ENCODE measurements around the gene HSDL1. TPM values are rescaled to one million over a fixed set of nuclear protein-coding genes. Genes with fewer than 3 reads are reported as not detected.

HSDL1 gene
- total RNA-seq, 1 donor from 2014 or later, result 47.7 TPM

DNA sequence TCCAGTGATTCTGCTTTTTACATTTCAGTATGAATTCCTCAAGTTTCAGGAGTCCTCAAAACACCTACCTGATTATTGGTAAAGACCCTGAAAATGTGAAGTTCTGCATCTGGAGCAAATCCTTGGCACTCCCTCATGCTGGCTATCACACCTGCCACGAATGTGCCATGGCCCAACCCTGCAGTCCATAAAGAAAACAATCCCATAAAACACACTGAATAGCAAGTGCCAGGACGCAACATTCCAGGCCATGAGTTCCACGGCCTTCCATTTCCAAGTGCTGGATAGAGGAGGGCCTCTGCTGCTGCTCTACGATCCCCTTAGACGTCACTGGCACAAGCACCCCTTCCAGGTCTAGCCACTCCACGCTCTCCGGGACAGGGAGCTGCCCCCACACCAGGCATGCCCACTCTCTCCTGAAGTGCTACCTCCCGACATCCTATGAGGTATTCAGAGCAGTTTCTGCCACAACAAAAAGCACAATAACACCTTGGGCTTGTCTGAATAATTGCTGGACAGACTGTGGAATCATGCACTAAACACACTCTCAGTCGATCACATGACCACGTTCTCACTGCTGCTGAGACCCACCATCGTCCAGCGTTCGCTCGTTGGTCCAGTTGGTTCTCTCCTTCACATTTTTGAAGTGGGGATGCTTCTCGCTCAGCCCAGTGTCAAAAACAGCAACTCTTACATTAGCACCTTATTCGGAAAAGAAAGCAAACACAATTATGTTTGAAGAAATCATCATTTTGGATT, 51.7 kb downstream of the HSDL1 start:
- Mint-ChIP-seq H3K4me1 (ENCODE audit: low read depth) (peaks cover 18% of the 10 kb centered on the region), H3K36me3 (ENCODE audit: insufficient read depth) (peaks cover 29% of the 10 kb centered on the region), H3K27me3 (no peaks in the 10 kb centered on the region), H3K4me3 (ENCODE audit: low read depth) (no peak overlapping the region), H3K27ac (no peak overlapping the region), H3K9me3 (ENCODE audit: low read depth) (no peaks in the 10 kb centered on the region)
- TF ChIP-seq, protein P1, sequence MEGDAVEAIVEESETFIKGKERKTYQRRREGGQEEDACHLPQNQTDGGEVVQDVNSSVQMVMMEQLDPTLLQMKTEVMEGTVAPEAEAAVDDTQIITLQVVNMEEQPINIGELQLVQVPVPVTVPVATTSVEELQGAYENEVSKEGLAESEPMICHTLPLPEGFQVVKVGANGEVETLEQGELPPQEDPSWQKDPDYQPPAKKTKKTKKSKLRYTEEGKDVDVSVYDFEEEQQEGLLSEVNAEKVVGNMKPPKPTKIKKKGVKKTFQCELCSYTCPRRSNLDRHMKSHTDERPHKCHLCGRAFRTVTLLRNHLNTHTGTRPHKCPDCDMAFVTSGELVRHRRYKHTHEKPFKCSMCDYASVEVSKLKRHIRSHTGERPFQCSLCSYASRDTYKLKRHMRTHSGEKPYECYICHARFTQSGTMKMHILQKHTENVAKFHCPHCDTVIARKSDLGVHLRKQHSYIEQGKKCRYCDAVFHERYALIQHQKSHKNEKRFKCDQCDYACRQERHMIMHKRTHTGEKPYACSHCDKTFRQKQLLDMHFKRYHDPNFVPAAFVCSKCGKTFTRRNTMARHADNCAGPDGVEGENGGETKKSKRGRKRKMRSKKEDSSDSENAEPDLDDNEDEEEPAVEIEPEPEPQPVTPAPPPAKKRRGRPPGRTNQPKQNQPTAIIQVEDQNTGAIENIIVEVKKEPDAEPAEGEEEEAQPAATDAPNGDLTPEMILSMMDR (IDR thresholded peaks at IDR 0.05; ENCODE audit: unreplicated experiment), result no peak
- DNase-seq (ENCODE audit: low spot score, unreplicated experiment), result no peak

DNA sequence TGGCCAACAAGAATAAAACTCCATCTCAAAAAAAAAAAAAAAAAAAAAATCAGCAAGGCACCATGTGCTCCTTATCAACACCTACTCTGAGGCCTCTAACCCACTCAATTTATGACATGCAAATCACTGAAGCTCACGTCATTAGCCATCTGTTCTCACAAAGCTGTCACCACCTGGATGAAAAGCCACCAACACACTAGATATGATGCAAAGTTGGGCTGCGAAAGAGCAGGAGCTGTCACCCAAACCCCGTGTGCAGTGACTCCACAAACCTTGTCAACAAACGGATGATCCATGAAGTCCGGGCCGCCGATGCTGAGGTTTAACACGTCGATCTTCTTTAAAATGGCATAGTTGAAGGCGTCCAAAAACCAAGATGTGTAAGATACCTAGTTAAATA, 53.5 kb downstream of the HSDL1 start:
- H3K36me3 Mint-ChIP-seq (ENCODE audit: insufficient read depth), result peaks cover 33% of the 10 kb centered on the region
- H3K4me3 Mint-ChIP-seq (ENCODE audit: low read depth), result no peak overlapping the region
- H3K27me3 Mint-ChIP-seq, result no peaks in the 10 kb centered on the region
- H3K4me1 Mint-ChIP-seq (ENCODE audit: low read depth), result peaks cover 9% of the 10 kb centered on the region
- H3K27ac Mint-ChIP-seq, result peak overlapping the region; percentile 30
- TF ChIP-seq, protein P1 (IDR thresholded peaks at IDR 0.05; ENCODE audit: unreplicated experiment), result no peak
- H3K9me3 Mint-ChIP-seq (ENCODE audit: low read depth), result no peaks in the 10 kb centered on the region
- no peak for DNase-seq (ENCODE audit: low spot score, unreplicated experiment)

DNA sequence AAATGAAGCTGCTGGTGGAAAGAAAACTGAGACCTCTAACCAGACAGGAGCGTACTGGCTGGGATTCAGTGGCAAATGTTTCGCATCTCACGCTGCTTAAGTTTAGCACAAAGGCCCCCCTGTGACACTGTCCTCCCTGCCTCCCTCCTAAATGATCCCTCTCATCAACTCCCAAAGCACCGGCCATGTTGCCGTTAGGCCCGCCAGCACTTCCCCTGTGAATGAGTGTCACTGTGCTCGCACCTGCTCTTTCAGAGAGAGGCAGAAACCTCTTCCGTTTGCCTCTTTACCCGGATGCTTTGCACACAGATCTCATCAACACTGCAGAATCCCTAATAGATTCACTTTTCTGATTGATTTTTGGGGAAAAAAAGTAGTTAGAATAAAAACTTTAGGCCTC, 54.8 kb downstream of the HSDL1 start:
- Mint-ChIP-seq H3K4me3 (ENCODE audit: low read depth) (no peak overlapping the region), H3K9me3 (ENCODE audit: low read depth) (no peaks in the 10 kb centered on the region), H3K4me1 (ENCODE audit: low read depth) (no peaks in the 10 kb centered on the region), H3K27me3 (no peaks in the 10 kb centered on the region), H3K36me3 (ENCODE audit: insufficient read depth) (peaks cover 29% of the 10 kb centered on the region), H3K27ac (no peak overlapping the region)
- TF ChIP-seq, protein P1 (IDR thresholded peaks at IDR 0.05; ENCODE audit: unreplicated experiment), result no peak
- DNase-seq (ENCODE audit: low spot score, unreplicated experiment), result no peak

DNA sequence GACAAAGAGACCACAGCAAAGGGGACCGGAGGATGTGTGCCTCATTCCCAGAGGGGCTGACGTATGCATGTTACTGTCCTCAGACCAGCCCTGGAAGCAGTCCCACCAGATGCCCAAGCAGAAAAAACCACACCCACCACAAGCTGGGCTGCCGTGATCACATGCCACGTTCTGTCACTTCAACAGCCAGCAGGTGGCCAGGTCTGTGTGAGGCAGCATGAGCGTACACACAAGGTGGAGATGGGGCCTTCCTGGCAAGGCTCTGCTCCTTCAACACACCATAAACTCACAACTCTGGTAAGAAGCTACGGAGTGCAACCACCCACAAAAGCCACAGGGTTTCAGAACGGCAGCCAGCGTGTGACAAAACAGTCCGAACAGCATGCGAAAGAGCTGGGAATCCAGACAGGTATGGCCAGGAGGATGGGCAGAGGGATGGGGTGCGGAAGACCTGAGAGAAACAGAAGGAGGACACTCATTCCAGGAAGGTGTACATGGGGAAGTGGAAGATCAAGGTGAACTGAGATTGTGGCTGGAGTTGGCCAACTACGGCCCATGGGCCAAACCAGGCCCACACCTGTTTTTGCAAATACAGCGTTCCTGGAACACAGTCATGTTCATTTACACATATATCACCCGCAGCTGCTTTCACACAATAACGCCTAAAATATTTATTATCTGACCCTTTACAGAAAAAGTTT, 56.1 kb downstream of the HSDL1 start:
- Mint-ChIP-seq H3K27me3 (no peaks in the 10 kb centered on the region), H3K27ac (no peak overlapping the region), H3K9me3 (ENCODE audit: low read depth) (no peaks in the 10 kb centered on the region), H3K36me3 (ENCODE audit: insufficient read depth) (peaks cover 25% of the 10 kb centered on the region), H3K4me1 (ENCODE audit: low read depth) (no peaks in the 10 kb centered on the region), H3K4me3 (ENCODE audit: low read depth) (no peak overlapping the region)
- TF ChIP-seq, protein P1 (IDR thresholded peaks at IDR 0.05; ENCODE audit: unreplicated experiment), result no peak
- DNase-seq (ENCODE audit: low spot score, unreplicated experiment), result no peak

DNA sequence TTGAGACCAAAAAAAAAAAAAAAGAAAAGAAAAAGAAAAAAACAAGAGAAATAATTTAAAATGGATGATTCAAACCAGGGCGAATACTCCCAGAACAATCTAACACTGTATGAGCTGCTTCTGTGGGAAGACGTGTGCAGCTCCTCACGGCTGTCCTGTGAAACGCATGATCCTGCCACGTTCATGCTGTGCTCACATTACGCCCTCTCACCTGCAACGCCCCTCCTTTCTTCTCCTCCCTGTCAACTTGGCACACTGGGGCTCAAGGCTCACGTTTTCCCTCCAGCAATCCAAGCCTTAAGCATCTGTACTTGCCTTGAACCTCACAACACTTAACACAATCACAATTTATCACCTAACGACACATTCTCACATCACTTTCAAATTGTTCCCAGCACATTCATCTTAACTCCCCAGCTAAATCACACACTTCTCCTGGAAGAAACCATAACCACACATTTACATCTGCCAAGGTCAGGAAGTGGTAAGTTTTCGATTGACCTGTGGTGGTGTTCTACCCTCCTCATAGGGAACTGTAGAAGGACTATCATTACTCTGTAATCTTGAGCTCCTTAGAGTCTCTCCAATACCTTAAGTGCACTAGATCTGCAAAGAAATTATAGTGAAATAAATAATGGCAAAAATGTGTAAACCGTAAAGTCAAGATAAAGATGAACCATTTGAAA, 57.4 kb downstream of the HSDL1 start:
- H3K4me1 Mint-ChIP-seq (ENCODE audit: low read depth), result no peaks in the 10 kb centered on the region
- H3K27me3 Mint-ChIP-seq, result no peaks in the 10 kb centered on the region
- no peaks in the 10 kb centered on the region for H3K9me3 Mint-ChIP-seq (ENCODE audit: low read depth)
- peak overlapping the region; percentile 3 for H3K27ac Mint-ChIP-seq
- TF ChIP-seq, protein P1 (IDR thresholded peaks at IDR 0.05; ENCODE audit: unreplicated experiment), result no peak
- peaks cover 21% of the 10 kb centered on the region for H3K36me3 Mint-ChIP-seq (ENCODE audit: insufficient read depth)
- H3K4me3 Mint-ChIP-seq (ENCODE audit: low read depth), result no peak overlapping the region
- no peak for DNase-seq (ENCODE audit: low spot score, unreplicated experiment)
